ENCODE data around the gene AFG3L2. TPM values are rescaled to one million over a fixed set of nuclear protein-coding genes. Genes with fewer than 3 reads are reported as not detected.
A peak's percentile ranks its signal among the peaks of the same experiment; 100 is the strongest.

AFG3L2 gene
- total and polyA plus RNA-seq, 7 donors: 88.8 to 163 (median 106) TPM

DNA sequence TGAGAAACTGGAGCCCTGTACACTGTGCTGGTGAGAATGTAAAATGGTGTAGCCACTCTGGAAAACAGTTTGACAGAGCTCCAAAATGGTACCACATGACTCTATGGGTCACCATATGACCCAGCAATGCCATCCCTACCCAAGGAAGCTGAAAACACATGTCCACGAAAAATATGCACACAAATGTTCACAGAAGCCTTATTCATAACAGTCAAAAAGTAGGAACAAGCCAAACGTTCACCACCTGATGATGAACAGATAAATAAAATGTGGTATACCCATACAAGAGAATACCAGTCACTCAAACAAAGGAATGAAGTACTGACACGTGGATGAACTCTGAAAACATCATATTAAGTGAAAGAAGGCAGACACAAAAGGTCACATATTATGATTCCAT is 4.6 kb downstream of the AFG3L2 start:
- DNase-seq (no peak), ATAC-seq (no peak)
- WGBS, 3 donors: 46 to 62% (median 48%) methylated on average over 3 of the region's 3 CpGs
- Histone ChIP-seq H3K4me1 (peaks cover 50% of the 10 kb centered on the region), H3K9me3 (no peaks in the 10 kb centered on the region), H3K27me3 (ENCODE audit: insufficient read depth in 3 of 3, low read length in 2 of 3) (no peaks in the 10 kb centered on the region), H3K27ac (no peak overlapping the region), H3K36me3 (ENCODE audit: insufficient read depth in 1 of 2, low read depth in 1 of 2) (peaks cover 0 to 34% of the 10 kb centered on the region in 2 donors), H3K4me3 (no peak overlapping the region)
- intact Hi-C loops (cut with DNase I): no loop called here
- TF ChIP-seq, protein P1, sequence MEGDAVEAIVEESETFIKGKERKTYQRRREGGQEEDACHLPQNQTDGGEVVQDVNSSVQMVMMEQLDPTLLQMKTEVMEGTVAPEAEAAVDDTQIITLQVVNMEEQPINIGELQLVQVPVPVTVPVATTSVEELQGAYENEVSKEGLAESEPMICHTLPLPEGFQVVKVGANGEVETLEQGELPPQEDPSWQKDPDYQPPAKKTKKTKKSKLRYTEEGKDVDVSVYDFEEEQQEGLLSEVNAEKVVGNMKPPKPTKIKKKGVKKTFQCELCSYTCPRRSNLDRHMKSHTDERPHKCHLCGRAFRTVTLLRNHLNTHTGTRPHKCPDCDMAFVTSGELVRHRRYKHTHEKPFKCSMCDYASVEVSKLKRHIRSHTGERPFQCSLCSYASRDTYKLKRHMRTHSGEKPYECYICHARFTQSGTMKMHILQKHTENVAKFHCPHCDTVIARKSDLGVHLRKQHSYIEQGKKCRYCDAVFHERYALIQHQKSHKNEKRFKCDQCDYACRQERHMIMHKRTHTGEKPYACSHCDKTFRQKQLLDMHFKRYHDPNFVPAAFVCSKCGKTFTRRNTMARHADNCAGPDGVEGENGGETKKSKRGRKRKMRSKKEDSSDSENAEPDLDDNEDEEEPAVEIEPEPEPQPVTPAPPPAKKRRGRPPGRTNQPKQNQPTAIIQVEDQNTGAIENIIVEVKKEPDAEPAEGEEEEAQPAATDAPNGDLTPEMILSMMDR (IDR thresholded peaks at IDR 0.05): no peak

DNA sequence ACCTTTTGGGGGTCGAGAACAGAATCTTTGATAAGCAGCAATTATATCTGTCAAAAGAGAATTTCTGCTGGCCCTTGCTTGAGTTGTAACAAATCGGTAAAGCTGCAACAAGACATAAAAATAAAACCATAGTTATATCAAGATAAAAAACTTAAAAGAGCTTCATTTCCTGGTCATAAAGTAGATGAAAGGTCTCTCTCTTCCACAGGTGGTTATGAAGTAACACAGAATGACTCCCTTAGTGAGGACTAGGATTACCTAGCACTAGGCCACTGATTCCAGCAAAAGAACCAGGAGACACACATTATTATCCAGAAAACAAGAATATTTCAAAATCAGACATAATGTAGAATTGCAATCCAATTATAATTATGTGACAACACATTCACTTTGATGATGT is 5.4 kb downstream of the AFG3L2 start:
- Histone ChIP-seq H3K4me1 (peaks cover 50% of the 10 kb centered on the region), H3K27ac (peak overlapping the region; percentile 14)

DNA sequence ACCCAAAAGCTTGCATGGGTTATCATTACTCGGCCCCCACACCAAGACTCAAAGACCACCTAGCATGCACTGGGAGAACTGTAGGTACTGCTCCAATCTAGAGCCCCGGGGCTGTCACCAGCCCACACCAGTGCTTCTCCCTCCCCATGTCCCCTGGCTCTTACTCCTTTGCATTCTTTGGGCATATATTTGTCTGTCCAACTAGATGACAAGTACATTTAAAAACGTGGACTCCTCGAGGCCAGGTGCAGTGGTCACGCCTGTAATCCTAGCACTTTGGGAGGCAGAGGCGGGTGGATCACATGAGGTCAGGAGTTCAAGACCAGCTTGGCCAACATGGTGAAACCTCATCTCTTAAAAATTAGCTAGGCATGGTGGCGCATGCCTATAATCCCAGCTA is 7.8 kb downstream of the AFG3L2 start:
- ATAC-seq (peak; percentile 62 to 80 (median 74)), DNase-seq (no peak)
- Histone ChIP-seq H3K9me3 (no peaks in the 10 kb centered on the region), H3K4me3 (no peak overlapping the region), H3K27me3 (ENCODE audit: insufficient read depth in 3 of 3, low read length in 2 of 3) (no peaks in the 10 kb centered on the region), H3K4me1 (peaks cover 34% of the 10 kb centered on the region), H3K36me3 (ENCODE audit: insufficient read depth in 1 of 2, low read depth in 1 of 2) (peaks cover 1 to 66% of the 10 kb centered on the region in 2 donors), H3K27ac (no peak overlapping the region)
- TF ChIP-seq, protein P1 (IDR thresholded peaks at IDR 0.05): no peak
- WGBS, 3 donors: 41 to 58% (median 47%) methylated on average over 7 of the region's 7 CpGs
- intact Hi-C loops (cut with DNase I): no loop called here

More for the DNA sequence above, 5.4 kb downstream of the AFG3L2 start:
- no peaks in the 10 kb centered on the region for H3K27me3 ChIP-seq (ENCODE audit: insufficient read depth in 3 of 3, low read length in 2 of 3)
- no peak for DNase-seq
- TF ChIP-seq, protein P1 (IDR thresholded peaks at IDR 0.05): no peak
- no peak overlapping the region for H3K4me3 ChIP-seq
- no peaks in the 10 kb centered on the region for H3K9me3 ChIP-seq
- intact Hi-C loops (cut with DNase I): no loop called here
- ATAC-seq: no peak
- 84 to 92% (median 86%) methylated on average over 2 of the region's 2 CpGs for WGBS, 3 donors
- H3K36me3 ChIP-seq (ENCODE audit: insufficient read depth in 1 of 2, low read depth in 1 of 2): peaks cover 0 to 43% of the 10 kb centered on the region in 2 donors

DNA sequence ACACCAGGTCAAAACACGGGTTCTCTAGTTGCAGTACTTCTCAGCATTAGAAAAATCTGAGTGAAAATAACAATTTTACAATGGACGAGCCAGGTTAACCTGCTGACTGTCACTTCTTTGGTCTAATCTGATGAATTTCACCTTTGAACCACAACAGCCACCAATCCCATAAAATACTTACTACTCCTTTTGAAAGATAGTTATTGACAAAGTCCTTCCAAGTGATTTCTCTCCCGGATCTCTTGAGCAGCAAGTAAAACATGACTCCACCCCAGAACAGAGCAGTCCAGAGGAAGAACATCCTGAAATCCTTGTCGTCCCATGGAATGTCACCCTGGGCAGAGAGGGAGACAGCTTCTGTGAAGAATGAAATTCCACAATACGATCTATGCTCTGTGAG is 10.2 kb downstream of the AFG3L2 start:
- Histone ChIP-seq H3K36me3 (ENCODE audit: insufficient read depth in 1 of 2, low read depth in 1 of 2) (peaks cover 8 to 91% of the 10 kb centered on the region in 2 donors), H3K27me3 (ENCODE audit: insufficient read depth in 3 of 3, low read length in 2 of 3) (no peaks in the 10 kb centered on the region), H3K4me3 (no peak overlapping the region), H3K4me1 (peaks cover 26% of the 10 kb centered on the region), H3K27ac (peak overlapping the region; percentile 9), H3K9me3 (no peaks in the 10 kb centered on the region)
- DNase-seq: no peak
- no peak for ATAC-seq
- intact Hi-C loops (cut with DNase I): no loop called here
- WGBS, 3 donors: 65 to 87% (median 73%) methylated on average over 5 of the region's 5 CpGs
- TF ChIP-seq, protein P1 (IDR thresholded peaks at IDR 0.05): no peak

DNA sequence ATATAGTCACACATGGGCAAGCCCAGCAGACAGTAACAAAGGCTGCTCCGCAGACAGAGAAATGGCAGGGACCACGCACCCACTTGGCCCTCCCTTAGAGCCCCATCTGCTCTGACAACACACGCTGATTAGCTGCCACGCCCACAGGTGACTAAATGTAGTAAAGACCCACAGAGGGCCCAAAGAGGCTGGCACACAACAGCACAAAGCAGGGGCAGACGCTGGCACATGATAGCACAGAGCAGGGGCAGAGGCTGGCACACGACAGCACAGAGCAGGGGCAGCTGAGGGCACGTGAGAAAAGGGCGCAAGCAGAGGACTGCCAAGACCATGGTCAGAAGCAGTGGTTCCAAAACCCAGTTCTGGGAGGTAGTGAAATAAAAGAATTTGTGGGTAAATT is 10.6 kb downstream of the AFG3L2 start:
- Histone ChIP-seq H3K4me1 (peaks cover 26% of the 10 kb centered on the region), H3K36me3 (ENCODE audit: insufficient read depth in 1 of 2, low read depth in 1 of 2) (peaks cover 8 to 95% of the 10 kb centered on the region in 2 donors), H3K27ac (peak overlapping the region; percentile 9), H3K27me3 (ENCODE audit: insufficient read depth in 3 of 3, low read length in 2 of 3) (no peaks in the 10 kb centered on the region), H3K4me3 (no peak overlapping the region), H3K9me3 (no peaks in the 10 kb centered on the region)
- no peak for ATAC-seq
- TF ChIP-seq, protein P1 (IDR thresholded peaks at IDR 0.05): no peak
- DNase-seq: no peak
- intact Hi-C loops (cut with DNase I): no loop called here
- WGBS, 3 donors: 73 to 87% (median 76%) methylated on average over 8 of the region's 8 CpGs
